Renal cortex interstitium (tissue), 15 donors: Measurements from ENCODE around the gene EPB41. TPM values are rescaled to one million over a fixed set of nuclear protein-coding genes. Genes with fewer than 3 reads are reported as not detected.
"Not testable (repeated sequence)": the region's sequence is repeated elsewhere in the genome, so short reads cannot be mapped to it uniquely, and the experiment has no call there.

Experiments used
- DNase-seq, 11 donors: peaks; one replicate each; pipeline ENCODE4 v3.0.0-alpha.2; 2013; ENCODE audit warnings: low read depth in 9 of 11, low spot score in 4 of 11; ENCODE audit errors: extremely low read depth in 1 of 11
- long read RNA-seq, 16 experiments: transcript quantifications; one replicate each; lab custom pipeline, GENCODE V29; 2026
- polyA plus RNA-seq, 3 donors: library from polyadenylated mRNA; unstranded; fragments of 120-200 nt; gene quantifications; one replicate each; pipeline ENCODE4 v1.2.1, GENCODE V29; 2013; ENCODE audit not compliant: insufficient read length in 3 of 3

Gene EPB41
- polyA plus RNA-seq, result 10 to 100 TPM; 49.0 to 60.1 (median 53.6) TPM
- long read RNA-seq, donor 1, partial matches to known transcripts, result 0 of 1 reads
- long read RNA-seq, donor 1, other reads (novel, unspliced or antisense), result 0 of 1 reads
- long read RNA-seq, donor 2, result 0 reads
- long read RNA-seq, donor 3, partial matches to known transcripts, result 77 of 77 reads
- long read RNA-seq, donor 3, other reads (novel, unspliced or antisense), result 0 of 77 reads
- long read RNA-seq, donor 4, result 0 reads
- long read RNA-seq, donor 5, result 0 reads
- long read RNA-seq, donor 6, full-length matches to known transcripts, result 2 of 2 reads
- long read RNA-seq, donor 6, partial matches to known transcripts, result 0 of 2 reads
- long read RNA-seq, donor 6, other reads (novel, unspliced or antisense), result 0 of 2 reads
- long read RNA-seq, donor 7, partial matches to known transcripts, result 75 of 76 reads
- long read RNA-seq, donor 7, other reads (novel, unspliced or antisense), result 0 of 76 reads
- long read RNA-seq, donor 8, full-length matches to known transcripts, result 5 of 5 reads
- long read RNA-seq, donor 8, partial matches to known transcripts, result 0 of 5 reads
- long read RNA-seq, donor 8, other reads (novel, unspliced or antisense), result 0 of 5 reads
- long read RNA-seq, donor 9, partial matches to known transcripts, result 0 of 1 reads
- long read RNA-seq, donor 9, other reads (novel, unspliced or antisense), result 0 of 1 reads
- long read RNA-seq, donor 10, partial matches to known transcripts, result 16 of 17 reads
- long read RNA-seq, donor 10, other reads (novel, unspliced or antisense), result 0 of 17 reads
- long read RNA-seq, donor 11, result 0 reads
- long read RNA-seq, donor 12, partial matches to known transcripts, result 6 of 6 reads
- long read RNA-seq, donor 12, other reads (novel, unspliced or antisense), result 0 of 6 reads
- long read RNA-seq, donor 13, full-length matches to known transcripts, result 2 of 16 reads
- long read RNA-seq, donor 13, partial matches to known transcripts, result 14 of 16 reads
- long read RNA-seq, donor 13, other reads (novel, unspliced or antisense), result 0 of 16 reads
- long read RNA-seq, donor 14, full-length matches to known transcripts, result 1 of 1 reads
- long read RNA-seq, donor 14, partial matches to known transcripts, result 0 of 1 reads
- long read RNA-seq, donor 14, other reads (novel, unspliced or antisense), result 0 of 1 reads
- long read RNA-seq, donor 15, partial matches to known transcripts, result 6 of 6 reads
- long read RNA-seq, donor 15, other reads (novel, unspliced or antisense), result 0 of 6 reads
- long read RNA-seq, donor 16, full-length matches to known transcripts, result 4 of 9 reads
- long read RNA-seq, donor 16, partial matches to known transcripts, result 5 of 9 reads
- long read RNA-seq, donor 16, other reads (novel, unspliced or antisense), result 0 of 9 reads

DNA sequence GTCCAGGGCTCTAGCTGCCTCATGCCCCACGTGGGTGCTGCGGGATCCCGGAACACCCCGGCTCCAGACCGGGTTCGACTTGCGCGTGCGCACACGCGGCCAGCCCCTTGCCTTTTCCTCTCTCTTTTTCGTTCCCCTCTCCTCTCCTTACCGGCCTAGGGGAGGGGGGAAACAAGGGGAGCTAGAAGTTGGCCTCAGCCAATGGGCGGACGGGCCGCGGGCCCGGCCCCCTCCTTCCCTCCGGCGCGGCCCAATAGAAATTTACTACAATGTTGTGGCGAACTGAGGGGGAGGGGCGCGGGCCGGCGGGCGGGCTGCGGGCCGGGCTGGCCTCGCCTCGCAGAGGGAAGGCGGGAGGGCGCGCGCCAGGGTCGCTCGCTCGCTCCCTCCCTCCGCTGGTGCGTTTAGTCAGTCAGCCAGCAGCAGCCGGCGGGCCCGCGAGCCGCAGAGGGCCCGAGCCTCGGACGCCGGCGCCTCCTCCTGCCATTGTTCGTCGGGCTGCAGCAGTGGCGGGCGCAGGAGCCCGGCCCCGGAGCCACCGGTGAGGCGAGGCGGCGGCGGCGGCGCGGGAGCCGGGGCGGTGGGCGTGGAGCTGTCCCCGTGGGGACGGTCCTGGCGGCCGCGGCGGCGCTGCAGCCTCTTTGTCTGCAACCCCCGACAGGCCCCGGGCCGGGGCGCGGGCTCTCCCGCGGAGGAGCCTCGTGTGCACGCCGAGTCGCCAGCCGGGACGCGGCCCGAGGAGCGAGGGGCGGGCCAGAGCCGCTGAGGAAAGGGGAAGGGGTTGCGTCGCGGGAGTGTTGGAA lies at the start of gene EPB41:
EPB41 (plus strand) TSS at position 342 of the 803 bp plus-strand sequence. CDS start 72,869 bp downstream, outside the sequence.
- peak; percentile 80 to 96 (median 93) for DNase-seq

GRCh38 chr1:28864695-28865094 lies 49.7 kb upstream of the EPB41 start:
- DNase-seq, result no peak

DNA sequence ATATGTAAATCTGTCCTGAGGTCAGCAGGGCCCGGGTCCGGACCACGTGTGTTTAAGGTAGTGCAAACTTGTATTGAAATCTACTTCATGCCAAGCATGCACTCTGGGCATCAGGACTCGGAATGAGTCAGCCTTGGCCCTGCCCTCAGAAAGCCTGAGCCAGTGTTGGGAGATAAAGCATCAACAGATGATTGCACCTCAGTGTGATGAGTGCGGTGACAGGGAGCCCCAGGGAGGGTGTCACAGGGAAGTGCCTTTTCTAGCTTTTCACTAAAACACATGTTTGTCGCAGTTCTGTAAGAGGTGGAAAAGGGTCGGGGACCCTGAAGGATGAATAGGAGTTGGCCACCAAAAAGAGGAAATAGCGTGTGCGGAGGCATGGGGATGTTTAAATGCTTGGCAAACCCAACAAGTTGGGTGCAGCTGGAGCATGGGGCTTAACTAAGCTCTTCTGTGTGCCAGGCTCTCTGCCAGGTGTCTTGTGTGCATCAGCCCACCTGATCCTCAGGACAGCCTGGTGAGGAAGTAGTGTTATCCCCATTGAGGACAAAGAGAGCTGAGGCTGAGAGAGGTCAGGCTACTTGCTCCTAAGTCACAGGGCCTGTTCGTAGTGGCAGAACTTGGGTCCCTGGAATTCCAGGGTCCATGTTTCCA lies 48.2 kb upstream of the EPB41 start:
- no peak for DNase-seq

GRCh38 chr1:28867850-28868249 lies 46.5 kb upstream of the EPB41 start:
- DNase-seq, result no peak

GRCh38 chr1:28869952-28870351 lies 44.4 kb upstream of the EPB41 start:
- DNase-seq, result no peak

DNA sequence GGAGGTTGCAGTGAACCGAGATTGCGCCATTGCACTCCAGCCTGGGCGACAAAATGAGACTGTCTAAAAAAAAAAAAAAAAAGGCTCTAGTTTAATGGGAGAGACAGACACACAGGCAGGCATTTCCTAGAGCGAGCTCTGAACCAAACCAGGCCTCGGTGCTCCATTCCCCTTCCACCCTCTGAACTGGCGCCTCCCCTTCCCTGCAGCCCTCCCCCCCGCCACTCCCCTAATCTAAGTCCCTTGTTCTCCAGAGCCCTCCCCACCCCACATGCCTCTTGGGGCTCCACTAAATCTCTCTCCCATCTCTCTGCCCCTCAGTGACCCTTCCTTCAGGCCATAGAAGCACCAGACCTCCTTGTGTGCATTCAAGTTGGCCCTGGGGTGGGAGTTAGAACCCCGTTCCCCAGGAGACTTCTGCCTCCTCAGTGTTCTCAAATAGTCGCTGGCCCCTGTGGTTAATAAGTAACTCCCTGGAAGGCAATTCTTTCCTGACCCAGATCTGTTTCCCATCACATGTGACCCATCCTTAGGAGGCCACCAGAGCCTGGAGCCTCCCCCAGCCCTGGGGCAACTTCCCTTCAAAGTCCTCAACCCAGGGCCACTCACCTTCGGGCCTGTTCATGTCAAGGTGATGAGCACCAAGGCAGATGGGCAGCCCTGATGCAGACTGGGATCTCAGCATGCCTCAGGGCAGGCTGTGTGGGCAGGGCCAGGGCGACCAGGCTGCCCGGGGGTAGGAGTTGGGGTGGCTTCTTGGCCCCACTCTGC lies 42.6 kb upstream of the EPB41 start:
- peak in 2 of 11 donors; percentile 29 to 66 for DNase-seq

DNA sequence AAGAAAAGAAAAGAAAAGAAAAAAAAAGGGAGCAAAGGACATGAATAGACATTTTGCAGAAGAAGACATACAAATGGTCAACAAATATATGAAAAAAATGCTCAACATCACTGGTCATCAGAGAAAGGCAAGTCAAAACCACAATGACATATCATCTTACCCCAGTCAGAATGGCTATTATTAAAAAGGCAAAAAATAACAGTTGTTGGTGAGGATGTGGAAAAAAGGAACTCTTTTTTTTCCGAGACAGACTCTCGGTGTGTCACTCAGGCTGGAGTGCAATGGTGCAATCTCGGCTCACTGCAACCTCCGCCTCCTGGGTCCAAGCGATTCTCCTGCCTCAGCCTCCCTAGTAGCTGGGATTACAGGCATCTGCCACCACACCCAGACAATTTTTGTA lies 39.2 kb upstream of the EPB41 start:
- not testable (repeated sequence) for DNase-seq

- DNase-seq, result peak in 8 of 11 donors; percentile 65 to 75 (median 70)
Measured at GRCh38 chr1:28877132-28877781, 37.1 kb upstream of the EPB41 start.

- no peak for DNase-seq
Measured at GRCh38 chr1:28878796-28879195, 35.6 kb upstream of the EPB41 start.

DNA sequence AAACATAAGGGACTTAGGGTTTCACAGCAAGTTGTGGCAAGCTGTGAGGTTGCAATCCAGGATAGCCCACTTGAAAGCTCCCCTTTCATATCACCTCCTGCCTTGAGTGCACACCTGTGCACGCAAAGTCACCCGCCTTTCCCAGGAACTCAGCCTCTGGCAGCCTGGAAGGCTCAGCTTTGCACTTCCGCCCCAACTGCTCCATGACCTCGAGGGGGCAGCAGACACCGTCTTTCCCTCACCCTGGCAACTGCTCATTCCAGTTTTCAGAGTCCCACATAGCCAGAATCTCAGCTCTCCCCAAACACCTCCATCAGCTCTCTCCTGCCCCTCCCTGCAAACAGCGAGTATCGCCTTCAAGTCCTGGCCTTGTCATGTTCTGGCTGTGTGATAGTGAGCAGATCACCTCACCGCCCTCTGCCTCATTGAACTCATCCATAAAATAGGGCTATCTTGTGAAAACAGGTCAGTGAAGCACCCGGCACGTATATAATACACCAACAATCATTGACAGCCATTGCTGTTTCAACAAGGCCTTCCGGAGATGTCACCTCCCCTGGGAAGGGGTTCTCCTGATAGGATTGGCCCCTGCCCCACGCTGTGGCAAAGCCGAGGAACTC lies 32.2 kb upstream of the EPB41 start:
- DNase-seq, result peak in 10 of 11 donors; percentile 70 to 88 (median 80)

DNA sequence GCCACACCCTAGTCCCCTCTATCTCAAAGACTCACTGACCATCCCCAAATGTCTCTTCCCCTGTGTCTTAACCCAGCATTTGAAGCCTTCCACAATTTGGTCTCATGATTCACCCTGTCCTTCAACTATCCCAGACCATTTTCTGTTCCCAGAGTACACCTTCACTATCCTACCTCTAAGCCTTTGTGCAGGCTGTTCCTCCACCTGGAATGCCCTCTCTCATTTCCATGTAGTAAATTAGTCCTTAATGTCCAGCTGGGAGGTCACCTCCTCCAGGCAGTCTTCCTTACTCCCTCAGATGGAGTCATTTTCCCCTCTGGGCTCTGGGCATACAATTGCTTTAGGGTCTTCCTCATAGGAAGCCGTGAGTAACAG lies 31.1 kb upstream of the EPB41 start:
- DNase-seq, result no peak

DNA sequence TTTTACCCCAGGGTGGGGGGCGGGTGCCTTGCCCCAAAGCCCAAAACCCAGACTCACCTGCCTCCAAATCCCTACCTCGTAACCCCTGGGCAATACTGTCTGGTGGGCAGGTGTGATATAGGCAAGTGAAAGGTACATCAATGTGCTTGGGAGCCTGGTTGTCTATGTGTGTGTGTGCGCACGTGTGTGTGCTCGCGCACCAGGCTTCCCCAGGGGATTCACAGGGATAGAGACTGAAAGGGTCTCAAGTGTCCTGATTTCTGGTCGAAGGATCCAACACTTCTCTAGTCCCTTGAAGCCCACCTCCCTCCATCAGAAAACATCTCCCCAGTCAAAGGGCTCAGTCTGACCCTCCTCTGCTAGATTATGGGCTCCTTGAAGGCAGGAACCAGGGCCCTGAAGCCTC lies 28.9 kb upstream of the EPB41 start:
- DNase-seq, result no peak

- DNase-seq, result no peak
Measured at GRCh38 chr1:28885977-28886730, 28.2 kb upstream of the EPB41 start.

DNA sequence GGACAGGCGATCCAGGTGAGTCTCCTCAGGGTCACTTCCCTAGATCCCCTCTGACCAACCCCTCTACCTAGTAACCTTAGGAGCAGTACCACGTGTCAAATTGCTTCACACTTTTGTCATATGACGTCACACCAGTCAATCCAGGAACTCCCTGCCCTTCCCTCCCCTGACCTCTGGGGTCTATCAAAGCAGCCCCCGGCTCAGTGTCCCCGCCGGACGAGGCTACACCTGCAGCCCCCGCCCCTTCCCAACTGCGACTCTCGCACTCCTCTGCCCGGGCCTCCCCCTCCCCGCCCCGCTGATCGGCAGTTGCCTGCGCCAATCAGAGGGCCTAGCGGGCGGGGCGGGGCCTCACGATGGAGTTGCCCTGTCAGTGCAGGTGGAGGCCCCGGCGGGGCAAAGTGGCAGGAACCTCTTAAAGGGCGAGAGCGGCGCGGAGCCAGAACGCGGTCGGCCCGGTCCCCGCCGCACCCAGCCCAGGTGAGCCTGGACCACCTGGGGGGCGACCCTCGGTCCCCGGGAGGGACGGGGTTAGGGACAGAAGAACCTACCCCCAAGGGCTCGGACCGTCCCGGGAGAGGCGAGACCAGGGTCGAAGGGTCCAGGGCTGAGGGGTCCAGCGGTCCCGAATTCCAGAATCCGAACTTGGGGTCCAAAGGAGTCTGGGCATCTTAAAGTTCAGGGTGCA lies 27.5 kb upstream of the EPB41 start:
- DNase-seq, result peak in 6 of 11 donors; percentile 57 to 79 (median 74)

DNA sequence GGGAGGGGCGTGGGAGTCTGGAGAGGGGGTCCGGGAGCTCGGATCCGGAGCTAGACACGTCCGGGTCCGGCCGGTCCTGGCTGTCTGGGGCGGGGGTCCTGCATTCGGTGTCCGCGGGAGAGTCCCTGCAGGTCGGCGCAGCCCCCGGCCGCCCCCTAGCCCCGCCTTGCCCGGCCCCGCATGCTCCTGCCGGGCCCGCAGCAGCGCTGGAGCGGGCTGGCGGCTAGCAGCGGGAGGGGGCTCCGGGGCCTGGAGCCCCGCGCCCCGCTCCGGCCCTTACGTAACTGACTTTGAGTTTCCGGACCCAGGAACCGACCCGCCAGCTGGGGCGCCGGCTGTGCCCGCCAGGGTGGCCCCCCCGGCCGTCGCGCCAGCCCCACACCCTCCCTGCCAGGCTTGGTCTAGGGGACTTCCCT lies 26.9 kb upstream of the EPB41 start:
- DNase-seq, result peak in 1 of 11 donors; percentile 18
